Nephron (organoid): ENCODE measurements around the gene IQCN.

Experiments used
- H3K27ac Mint-ChIP-seq, 3 experiments: 2 replicates each; pipeline ENCODE4 v1.8.0; 2020; ENCODE audit warnings: mixed read lengths in 3 of 3, mild to moderate bottlenecking in 2 of 3, moderate library complexity in 1 of 3
- H3K27me3 Mint-ChIP-seq: 2 replicates; pipeline ENCODE4 v1.8.0; 2021; ENCODE audit warnings: low read depth, mild to moderate bottlenecking, moderate library complexity, mixed read lengths
- H3K36me3 Mint-ChIP-seq: 2 replicates; pipeline ENCODE4 v1.8.0; 2020; ENCODE audit warnings: low read depth, mixed read lengths
- H3K4me1 Mint-ChIP-seq: 2 replicates; pipeline ENCODE4 v1.8.0; 2020; ENCODE audit warnings: mixed read lengths
- H3K4me3 Mint-ChIP-seq, 3 experiments: 2 replicates each; pipeline ENCODE4 v1.8.0; 2020; ENCODE audit warnings: mild to moderate bottlenecking in 3 of 3, mixed read lengths in 3 of 3, moderate library complexity in 2 of 3
- H3K9me3 Mint-ChIP-seq: 2 replicates; pipeline ENCODE4 v1.8.0; 2020; ENCODE audit warnings: mixed read lengths
- CTCF ChIP-seq, 3 experiments: fragments of 200-600 bp; sonication (generic); IDR thresholded peaks; one replicate each; pipeline ENCODE4 v1.5.0; 2021; ENCODE audit warnings: antibody characterized with exemption in 3 of 3; ENCODE audit not compliant: unreplicated experiment in 3 of 3

IQCN gene

DNA sequence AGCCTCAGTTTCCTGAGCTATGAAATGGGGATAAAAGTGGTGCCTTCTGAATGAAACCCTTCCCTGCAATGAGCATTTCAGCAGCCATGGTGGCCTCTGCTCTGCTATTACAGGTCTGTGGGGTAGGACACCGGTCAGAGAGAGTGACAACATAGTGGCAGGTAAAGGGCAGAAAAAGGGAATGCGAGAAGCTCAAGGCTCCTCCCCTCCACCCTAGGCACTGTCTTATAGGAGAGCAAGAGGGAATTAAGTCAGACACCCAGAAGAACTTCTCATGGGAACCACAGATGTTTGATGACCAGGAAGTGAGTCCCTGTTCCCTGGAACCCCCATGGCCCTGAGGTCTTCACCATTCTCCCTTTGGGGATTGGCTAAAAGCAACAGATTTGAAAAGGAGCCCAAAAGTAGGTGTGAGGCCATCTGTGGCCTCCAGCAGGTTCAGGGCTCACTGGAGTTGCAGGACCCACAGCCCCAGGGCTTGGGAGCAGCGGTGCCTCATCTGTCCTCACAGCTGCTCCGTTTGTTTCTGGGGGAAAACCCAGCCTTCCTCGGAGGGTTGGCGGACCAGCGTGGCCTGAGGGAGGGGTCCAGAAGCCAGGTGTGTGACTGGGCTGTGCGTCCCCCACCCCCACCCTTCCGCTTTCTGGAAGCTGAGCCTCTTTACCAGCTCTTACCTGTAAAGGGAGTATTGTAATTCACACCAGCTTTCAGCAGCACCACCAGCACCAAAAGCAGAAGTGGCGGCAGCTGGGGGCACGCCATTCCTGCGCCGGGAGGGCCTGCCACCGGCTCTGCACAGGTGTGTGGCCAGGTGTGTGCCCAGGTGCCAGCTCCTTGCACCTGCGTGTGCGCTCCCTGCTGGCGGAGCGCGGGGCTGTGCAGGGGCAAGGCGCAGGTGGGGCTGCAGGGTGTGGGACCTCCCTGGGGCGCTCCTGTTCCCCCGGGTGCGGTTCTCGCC, 19.4 kb downstream of the IQCN start:
- H3K27me3 Mint-ChIP-seq = peaks cover 40% of the 10 kb centered on the region
- no peaks in the 10 kb centered on the region for H3K36me3 Mint-ChIP-seq
- no peak for TF ChIP-seq CTCF (IDR thresholded peaks at IDR 0.05; ENCODE audit: unreplicated experiment in 3 of 3)
- no peak overlapping the region for H3K27ac Mint-ChIP-seq
- no peaks in the 10 kb centered on the region for H3K4me1 Mint-ChIP-seq
- no peak overlapping the region for H3K4me3 Mint-ChIP-seq
- H3K9me3 Mint-ChIP-seq = no peaks in the 10 kb centered on the region

DNA sequence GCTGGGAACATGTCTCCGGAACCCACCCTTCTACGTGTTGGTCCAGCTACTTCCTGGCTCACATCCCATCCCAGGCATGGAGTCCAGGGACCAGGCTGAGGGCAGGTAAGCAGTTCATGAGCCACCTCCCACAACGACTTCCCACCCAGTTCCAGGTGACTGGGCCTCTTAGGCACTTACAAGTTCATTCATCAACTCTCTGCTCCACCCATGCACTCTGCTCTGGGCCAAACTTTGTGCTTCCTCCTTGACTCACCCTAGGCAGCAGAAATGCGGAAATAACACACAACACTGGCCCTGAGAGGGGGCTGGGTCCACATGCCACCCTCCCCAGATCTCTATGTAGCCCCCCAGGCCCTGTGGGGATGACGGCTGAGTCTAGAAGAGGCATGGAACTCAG, 20.5 kb downstream of the IQCN start:
- Mint-ChIP-seq H3K36me3 (no peaks in the 10 kb centered on the region), H3K9me3 (no peaks in the 10 kb centered on the region), H3K4me3 (no peak overlapping the region), H3K4me1 (no peaks in the 10 kb centered on the region), H3K27ac (no peak overlapping the region), H3K27me3 (peaks cover 40% of the 10 kb centered on the region)
- TF ChIP-seq CTCF (IDR thresholded peaks at IDR 0.05; ENCODE audit: unreplicated experiment in 3 of 3) = no peak

DNA sequence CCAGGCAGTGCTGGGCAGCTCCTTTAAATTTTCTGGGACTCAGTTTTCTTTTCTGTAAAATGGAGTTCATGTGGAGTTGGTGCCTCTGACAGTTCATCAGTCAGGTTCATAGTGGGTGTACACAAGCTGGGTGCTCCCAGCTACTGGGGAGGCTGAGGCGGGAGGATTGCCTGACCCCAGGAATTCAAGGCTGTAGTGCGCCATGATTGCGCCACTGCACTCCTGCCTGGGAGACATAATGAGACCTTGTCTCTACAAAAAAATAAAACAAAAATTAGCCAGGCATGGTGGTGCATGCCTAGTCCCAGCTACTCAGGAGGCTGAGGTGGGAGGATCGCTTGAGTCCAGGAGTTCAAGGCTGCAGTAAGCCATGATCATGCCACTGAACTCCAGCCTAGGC, 21.1 kb downstream of the IQCN start:
- peaks cover 45% of the 10 kb centered on the region for H3K27me3 Mint-ChIP-seq
- no peaks in the 10 kb centered on the region for H3K9me3 Mint-ChIP-seq
- no peaks in the 10 kb centered on the region for H3K4me1 Mint-ChIP-seq
- no peaks in the 10 kb centered on the region for H3K36me3 Mint-ChIP-seq
- TF ChIP-seq CTCF (IDR thresholded peaks at IDR 0.05; ENCODE audit: unreplicated experiment in 3 of 3) = no peak
- H3K4me3 Mint-ChIP-seq = no peak overlapping the region
- H3K27ac Mint-ChIP-seq = no peak overlapping the region

DNA sequence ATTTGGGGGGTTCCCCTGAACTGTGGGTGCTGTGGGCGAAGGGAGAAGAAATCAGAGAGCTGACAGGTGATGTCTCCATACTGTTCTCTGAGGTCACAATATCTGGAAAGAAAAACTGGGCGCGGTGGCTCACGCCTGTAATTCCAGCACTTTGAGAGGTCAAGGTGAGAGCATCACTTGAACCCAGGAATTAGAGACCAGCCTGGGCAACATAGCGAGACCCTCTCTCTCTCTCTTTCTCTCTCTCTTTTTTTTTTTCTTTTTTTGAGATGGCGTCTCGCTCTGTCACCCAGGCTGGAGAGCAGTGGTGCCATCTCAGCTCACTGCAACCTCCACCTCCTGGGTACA, 21.9 kb downstream of the IQCN start:
- H3K4me3 Mint-ChIP-seq = no peak overlapping the region
- peaks cover 47% of the 10 kb centered on the region for H3K27me3 Mint-ChIP-seq
- no peak overlapping the region for H3K27ac Mint-ChIP-seq
- TF ChIP-seq CTCF (IDR thresholded peaks at IDR 0.05; ENCODE audit: unreplicated experiment in 3 of 3) = no peak
- H3K9me3 Mint-ChIP-seq = no peaks in the 10 kb centered on the region
- no peaks in the 10 kb centered on the region for H3K4me1 Mint-ChIP-seq
- no peaks in the 10 kb centered on the region for H3K36me3 Mint-ChIP-seq

GRCh38 chr19:18251587-18252369, 22.5 kb downstream of the IQCN start:
- Mint-ChIP-seq H3K36me3 (no peaks in the 10 kb centered on the region), H3K27ac (peak overlapping the region in 1 of 3 experiments; percentile 54), H3K9me3 (no peaks in the 10 kb centered on the region), H3K4me3 (no peak overlapping the region), H3K4me1 (no peaks in the 10 kb centered on the region), H3K27me3 (peaks cover 47% of the 10 kb centered on the region)
- TF ChIP-seq CTCF (IDR thresholded peaks at IDR 0.05; ENCODE audit: unreplicated experiment in 3 of 3) = peak; percentile 87 to 90 (median 87)
